H1 (cell line): Measurements from ENCODE around the gene LDLRAD4. TPM values are rescaled to one million over a fixed set of nuclear protein-coding genes. Genes with fewer than 3 reads are reported as not detected.

ENCODE experiments used
- CTCF ChIA-PET: fragments of 300-600 bp; sonication (Branson Sonifier 250); formaldehyde crosslinking; loops from one replicate; lab custom pipeline; 2021; ENCODE audit not compliant: partially characterized antibody; lab: Charles Lee
- POLR2A ChIA-PET: fragments of 300-600 bp; sonication (Branson Sonifier 250); formaldehyde crosslinking; loops from one replicate; lab custom pipeline; 2021; ENCODE audit warnings: inconsistent platforms; ENCODE audit not compliant: partially characterized antibody; lab: Charles Lee
- DNase-seq, 2 experiments: peaks; one replicate each; pipeline versions ENCODE4 v3.0.0 to v3.0.0-alpha.2; 2010 to 2022; ENCODE audit warnings: low spot score in 2 of 2, low read depth in 1 of 2, mixed read lengths in 1 of 2
- FAIRE-seq: peaks from 2 replicates; lab custom pipeline; 2011; peaks lifted over from hg19 to GRCh38; lab: Jason Lieb, UNC
- H2AFZ ChIP-seq: 2 replicates; pipeline ENCODE4 v1.8.1; 2012; ENCODE audit warnings: low read length, inconsistent platforms
- H2AK5ac ChIP-seq: 2 replicates; pipeline ENCODE4 v1.6.1; 2013; ENCODE audit warnings: low read depth, low read length
- H2BK120ac ChIP-seq: replicated peaks from 2 replicates; pipeline ENCODE3; 2013; ENCODE audit warnings: low read depth, low read length, inconsistent platforms
- H2BK12ac ChIP-seq: 2 replicates; pipeline ENCODE4 v1.6.1; 2013; ENCODE audit warnings: low read depth, low read length
- H2BK15ac ChIP-seq: 2 replicates; pipeline ENCODE4 v1.6.1; 2013; ENCODE audit warnings: low read length
- H2BK20ac ChIP-seq: 2 replicates; pipeline ENCODE4 v1.6.1; 2013; ENCODE audit warnings: low read length
- H2BK5ac ChIP-seq: 2 replicates; pipeline ENCODE4 v1.6.1; 2013; ENCODE audit warnings: low read depth, low read length
- H3K14ac ChIP-seq: 2 replicates; pipeline ENCODE4 v1.6.1; 2013; ENCODE audit warnings: inconsistent platforms; ENCODE audit not compliant: insufficient read length
- H3K18ac ChIP-seq: 2 replicates; pipeline ENCODE4 v1.6.1; 2013; ENCODE audit warnings: low read length; ENCODE audit errors: extremely low read depth
- H3K23ac ChIP-seq: 2 replicates; pipeline ENCODE4 v1.6.1; 2013; ENCODE audit warnings: inconsistent platforms; ENCODE audit not compliant: insufficient read length
- H3K23me2 ChIP-seq: 2 replicates; pipeline ENCODE4 v1.6.1; 2013; ENCODE audit warnings: low read depth, low read length
- H3K27ac ChIP-seq: 2 replicates; pipeline ENCODE4 v1.6.1; 2011; ENCODE audit warnings: low read depth, low read length, inconsistent platforms
- H3K27me3 ChIP-seq, 4 experiments: replicated peaks in 1 of 4; 1 replicate in 1 of 4; 2 replicates in 3 of 4; pipeline versions ENCODE4 v1.6.1 to v1.8.1; 2011 to 2013; ENCODE audit warnings: low read length in 3 of 4, mild to moderate bottlenecking in 3 of 4, inconsistent platforms in 2 of 4, mixed read lengths in 2 of 4, moderate library complexity in 1 of 4; ENCODE audit not compliant: control insufficient read depth in 3 of 4, insufficient read depth in 3 of 4; ENCODE audit errors: extremely low read depth in 1 of 4
- H3K36me3 ChIP-seq, 4 experiments: 2 replicates each; pipeline versions ENCODE4 v1.6.1 to v1.8.1; 2011 to 2013; ENCODE audit warnings: mild to moderate bottlenecking in 4 of 4, low read length in 3 of 4, moderate library complexity in 2 of 4, control low read depth in 1 of 4, inconsistent platforms in 1 of 4; ENCODE audit not compliant: insufficient read depth in 4 of 4, control insufficient read depth in 2 of 4
- H3K4ac ChIP-seq: replicated peaks from 2 replicates; pipeline ENCODE3; 2013; ENCODE audit warnings: low read length, low read depth, mixed read lengths, inconsistent platforms; ENCODE audit not compliant: insufficient read length
- H3K4me1 ChIP-seq, 4 experiments: replicated peaks in 1 of 4; 1 replicate in 1 of 4; 2 replicates in 3 of 4; pipeline versions ENCODE4 v1.6.1 to v1.8.1; 2011 to 2013; ENCODE audit warnings: low read length in 3 of 4, inconsistent platforms in 2 of 4, mixed read lengths in 1 of 4; ENCODE audit not compliant: insufficient read depth in 4 of 4, control insufficient read depth in 3 of 4
- H3K4me2 ChIP-seq, 2 experiments: 2 replicates each; pipeline versions ENCODE4 v1.6.1 to v1.8.1; 2011 to 2013; ENCODE audit warnings: low read depth in 2 of 2, low read length in 2 of 2, control low read depth in 1 of 2, inconsistent platforms in 1 of 2, mild to moderate bottlenecking in 1 of 2; ENCODE audit not compliant: insufficient read depth in 1 of 2
- H3K4me3 ChIP-seq, 4 experiments: fragments of 200-600, 300-600 bp in 1 of 4; sonication (generic), shearing (Covaris generic), sonication (Bioruptor Twin) in 1 of 4; 2 replicates each; pipeline versions ENCODE4 v1.5.1 to v1.8.1; 2011 to 2016; ENCODE audit warnings: low read length in 4 of 4, low read depth in 3 of 4, control low read depth in 2 of 4, inconsistent platforms in 2 of 4, mild to moderate bottlenecking in 2 of 4, mixed read lengths in 1 of 4, moderate library complexity in 1 of 4; ENCODE audit not compliant: insufficient read depth in 2 of 4; ENCODE audit errors: extremely low read depth in 1 of 4
- H3K56ac ChIP-seq: replicated peaks from 2 replicates; pipeline ENCODE3; 2013; ENCODE audit warnings: low read depth, mild to moderate bottlenecking, mixed read lengths, low read length, inconsistent platforms; ENCODE audit not compliant: insufficient read length
- H3K79me1 ChIP-seq: 2 replicates; pipeline ENCODE4 v1.6.1; 2013; ENCODE audit warnings: low read depth, low read length, control low read depth
- H3K79me2 ChIP-seq, 2 experiments: 2 replicates each; pipeline versions ENCODE4 v1.6.1 to v1.8.1; 2012 to 2013; ENCODE audit warnings: low read length in 2 of 2, mild to moderate bottlenecking in 2 of 2, inconsistent platforms in 1 of 2; ENCODE audit not compliant: insufficient read depth in 2 of 2, control insufficient read depth in 1 of 2
- H3K9ac ChIP-seq, 4 experiments: replicated peaks in 1 of 4; 1 replicate in 1 of 4; 2 replicates in 3 of 4; pipeline versions ENCODE4 v1.6.1 to v1.8.1; 2011 to 2013; ENCODE audit warnings: low read depth in 3 of 4, low read length in 3 of 4, control low read depth in 2 of 4, mild to moderate bottlenecking in 2 of 4, moderate library complexity in 2 of 4, inconsistent platforms in 1 of 4; ENCODE audit errors: extremely low read depth in 1 of 4
- H3K9me3 ChIP-seq, 2 experiments: 2 replicates each; pipeline versions ENCODE4 v1.6.1 to v1.8.1; 2012 to 2013; ENCODE audit warnings: mild to moderate bottlenecking in 2 of 2, moderate library complexity in 2 of 2, control low read depth in 1 of 2, inconsistent platforms in 1 of 2, low read depth in 1 of 2, low read length in 1 of 2, mixed read lengths in 1 of 2; ENCODE audit not compliant: insufficient read depth in 2 of 2
- H4K20me1 ChIP-seq, 2 experiments: replicated peaks in 1 of 2; 2 replicates each; pipeline versions ENCODE3 to v1.8.1; 2011 to 2013; ENCODE audit warnings: inconsistent platforms in 2 of 2, low read length in 2 of 2, mild to moderate bottlenecking in 1 of 2; ENCODE audit not compliant: insufficient read depth in 2 of 2, control insufficient read depth in 1 of 2
- H4K5ac ChIP-seq: 2 replicates; pipeline ENCODE4 v1.6.1; 2013; ENCODE audit warnings: low read length, low read depth, mixed read lengths, inconsistent platforms; ENCODE audit not compliant: insufficient read length
- H4K8ac ChIP-seq: 2 replicates; pipeline ENCODE4 v1.8.0; 2013; ENCODE audit warnings: mild to moderate bottlenecking, moderate library complexity, low read length, inconsistent platforms; ENCODE audit not compliant: insufficient read depth; ENCODE audit errors: extremely low read depth
- H4K91ac ChIP-seq: replicated peaks from 2 replicates; pipeline ENCODE3; 2013; ENCODE audit warnings: low read length, mixed read lengths, inconsistent platforms; ENCODE audit not compliant: insufficient read length
- BCL11A ChIP-seq, 2 experiments: IDR thresholded peaks; one replicate each; pipeline ENCODE4 v1.6.1; 2011; ENCODE audit warnings: low read depth in 2 of 2, low read length in 2 of 2, mild to moderate bottlenecking in 2 of 2
- CEBPB ChIP-seq: IDR thresholded peaks from 2 replicates; pipeline ENCODE4 v1.6.1; 2012; ENCODE audit warnings: low read depth, low read length
- CREB1 ChIP-seq: IDR thresholded peaks from 2 replicates; pipeline ENCODE4 v1.6.1; 2012; ENCODE audit warnings: inconsistent platforms
- EZH2 ChIP-seq: fragments of 200-600 bp; sonication (generic); IDR thresholded peaks from 2 replicates; pipeline ENCODE4 v1.7.1; 2012; ENCODE audit warnings: low read depth, mild to moderate bottlenecking, moderate library complexity, low read length, inconsistent platforms; ENCODE audit not compliant: severe bottlenecking
- KDM4A ChIP-seq: IDR thresholded peaks from one replicate; pipeline ENCODE4 v1.7.1; 2012; ENCODE audit warnings: low read depth, mild to moderate bottlenecking, moderate library complexity, low read length, inconsistent platforms; ENCODE audit not compliant: severe bottlenecking
- SIN3A ChIP-seq, 2 experiments: IDR thresholded peaks in 1 of 2; conservative IDR thresholded peaks in 1 of 2; 2 replicates each; pipeline ENCODE4 v1.6.1; 2011 to 2012; ENCODE audit warnings: low read length in 2 of 2, improper control_type of control experiment in 1 of 2, low read depth in 1 of 2, mild to moderate bottlenecking in 1 of 2
- SIX5 ChIP-seq: IDR thresholded peaks from 2 replicates; pipeline ENCODE4 v1.6.1; 2011; ENCODE audit warnings: mild to moderate bottlenecking, low read depth, low read length
- WGBS, 2 experiments: shearing (Covaris generic) in 1 of 2; methylation state at CpG; one replicate each; pipeline versions ENCODE4 v1.1.6 to v1.1.7; 2013 to 2015; ENCODE audit warnings: low lambda C conversion rate in 2 of 2, mixed read lengths in 2 of 2, inconsistent platforms in 1 of 2, low coverage in 1 of 2, missing lambda C conversion rate in 1 of 2; ENCODE audit not compliant: insufficient replicate concordance in 2 of 2, insufficient coverage in 1 of 2, insufficient read length in 1 of 2; ENCODE audit errors: extremely low coverage in 1 of 2, missing lambda C conversion rate in 1 of 2; 5-methylcytosine and 5-hydroxymethylcytosine counted together
- polyA plus RNA-seq, 7 experiments: library from polyadenylated mRNA; depleted of rRNA in 3 of 7; stranded (reverse) in 5 of 7; unstranded in 2 of 7; fragments of >200 nt in 5 of 7; fragments of 200-250 nt in 2 of 7; gene quantifications; 1 replicate in 5 of 7; 2 replicates in 1 of 7; 4 replicates in 1 of 7; pipeline versions ENCODE4 v1.2.1 to v1.2.3, GENCODE V29; 2011 to 2013; ENCODE audit warnings: missing spikeins in 2 of 7, mixed read lengths in 2 of 7
- total RNA-seq: library from RNA; stranded (reverse); fragmentation: NEBNext Ultra II Directional; extraction: Animal tissue kit (Norgen Biotek cat#: 25700); gene quantifications from 2 replicates; pipeline ENCODE4 v1.2.1, GENCODE V29; 2021

LDLRAD4 gene
- total and polyA plus RNA-seq, 2 of the 8 experiments (the other 6 are each of a cell fraction or from before 2014, with no cell fraction given), result 0.77 to 1.4 TPM

GRCh38 chr18:13481331-13481730 is 262.8 kb downstream of the LDLRAD4 start:
- no peak for TF ChIP-seq CEBPB
- no peak for TF ChIP-seq SIN3A (conservative IDR thresholded peaks at IDR 0.05 in 1 of 2, IDR thresholded peaks at IDR 0.05 in 1 of 2; ENCODE audit: low read depth in 1 of 2, low read length in 2 of 2)
- TF ChIP-seq SIX5, result no peak
- TF ChIP-seq EZH2, result no peak
- no peak for TF ChIP-seq CREB1
- no peak for TF ChIP-seq BCL11A (IDR thresholded peaks at IDR 0.05; ENCODE audit: low read depth in 2 of 2, low read length in 2 of 2)
- TF ChIP-seq KDM4A, result no peak
- no peak overlapping the region for H3K9ac ChIP-seq
- H3K14ac ChIP-seq, result no peak overlapping the region
- FAIRE-seq (no peak), DNase-seq (no peak)
- no peak overlapping the region for H2BK5ac ChIP-seq
- no peaks in the 10 kb centered on the region for H3K79me2 ChIP-seq
- no peak overlapping the region for H2BK12ac ChIP-seq
- H2BK120ac ChIP-seq, result no peak overlapping the region
- no peak overlapping the region for H4K5ac ChIP-seq
- H3K4me1 ChIP-seq, result no peaks in the 10 kb centered on the region; a peak in 2 of 7 replicates
- H2BK15ac ChIP-seq, result no peak overlapping the region; the same call in 1 of the 2 replicates
- peaks cover 0 to 1% of the 10 kb centered on the region in 2 experiments for H4K20me1 ChIP-seq
- H3K27me3 ChIP-seq, result no peaks in the 10 kb centered on the region
- no peak overlapping the region for H3K27ac ChIP-seq
- no peaks in the 10 kb centered on the region for H3K23me2 ChIP-seq
- no peaks in the 10 kb centered on the region for H3K9me3 ChIP-seq
- no peak overlapping the region for H3K56ac ChIP-seq
- H2BK20ac ChIP-seq, result no peak overlapping the region
- no peak overlapping the region for H3K4me2 ChIP-seq
- no peaks in the 10 kb centered on the region for H3K79me1 ChIP-seq
- no peak overlapping the region for H3K4ac ChIP-seq
- WGBS, 2 experiments, result 82% methylated on average over 9 of the region's 11 CpGs; no CpG with 5 or more reads in 1 of the 2 experiments
- no peak overlapping the region for H4K8ac ChIP-seq
- no peak overlapping the region for H2AK5ac ChIP-seq
- H3K18ac ChIP-seq, result no peak overlapping the region
- H3K4me3 ChIP-seq, result no peak overlapping the region
- no peaks in the 10 kb centered on the region for H3K36me3 ChIP-seq
- POLR2A ChIA-PET, result no interaction called here
- no peak overlapping the region for H4K91ac ChIP-seq
- CTCF ChIA-PET, result no interaction called here
- H3K23ac ChIP-seq, result no peak overlapping the region
- no peak overlapping the region for H2AFZ ChIP-seq
